Measurements from ENCODE around the gene RTTN. TPM values are rescaled to one million over a fixed set of nuclear protein-coding genes. Genes with fewer than 3 reads are reported as not detected.
A peak's percentile ranks its signal among the peaks of the same experiment; 100 is the strongest.

RTTN gene
- polyA plus RNA-seq, 1 donor: 25.8 TPM

- no peak for DNase-seq
These were observed 127.4 kb downstream of the RTTN start for GRCh38 chr18:70078106-70078505.

- DNase-seq: no peak
These were observed 129.6 kb downstream of the RTTN start for GRCh38 chr18:70075906-70076305.

- no peak for DNase-seq
These were observed 131.4 kb downstream of the RTTN start for GRCh38 chr18:70074116-70074515.

GRCh38 chr18:70073432-70073831 is 132.1 kb downstream of the RTTN start:
- DNase-seq: no peak

GRCh38 chr18:70072678-70073077 is 132.8 kb downstream of the RTTN start:
- peak; percentile 30 for DNase-seq

- DNase-seq: no peak
These were observed 135.5 kb downstream of the RTTN start for GRCh38 chr18:70069965-70070364.

- no peak for DNase-seq
These were observed 136.1 kb downstream of the RTTN start for GRCh38 chr18:70069382-70069781.

- no peak for DNase-seq
These were observed 136.5 kb downstream of the RTTN start for GRCh38 chr18:70068981-70069380.

- no peak for DNase-seq
These were observed 145.8 kb downstream of the RTTN start for GRCh38 chr18:70059684-70060083.

GRCh38 chr18:70058916-70059315 is 146.6 kb downstream of the RTTN start:
- DNase-seq: no peak

GRCh38 chr18:70047931-70048603 is 157.4 kb downstream of the RTTN start:
- no peak for DNase-seq

GRCh38 chr18:70046796-70047195 is 158.7 kb downstream of the RTTN start:
- DNase-seq: no peak

GRCh38 chr18:70046207-70046606 is 159.3 kb downstream of the RTTN start:
- DNase-seq: no peak

- no peak for DNase-seq
These were observed 160.9 kb downstream of the RTTN start for GRCh38 chr18:70044632-70045031.

GRCh38 chr18:70041459-70042050 is 163.9 kb downstream of the RTTN start:
- no peak for DNase-seq

- no peak for DNase-seq
These were observed 166.3 kb downstream of the RTTN start for GRCh38 chr18:70039186-70039585.

GRCh38 chr18:70037431-70038061 is 167.9 kb downstream of the RTTN start:
- no peak for DNase-seq

- no peak for DNase-seq
These were observed 168.6 kb downstream of the RTTN start for GRCh38 chr18:70036771-70037347.

- no peak for DNase-seq
These were observed 169.3 kb downstream of the RTTN start for GRCh38 chr18:70036168-70036567.

GRCh38 chr18:70031221-70031620 is 174.3 kb downstream of the RTTN start:
- DNase-seq: no peak

GRCh38 chr18:70030728-70031127 is 174.8 kb downstream of the RTTN start:
- DNase-seq: no peak

- DNase-seq: no peak
These were observed 176.3 kb downstream of the RTTN start for GRCh38 chr18:70029163-70029562.

GRCh38 chr18:70028734-70029133 is 176.8 kb downstream of the RTTN start:
- DNase-seq: no peak
